VCaP (cell line): ENCODE data around the gene LRRC56.
A peak's percentile ranks its signal among the peaks of the same experiment; 100 is the strongest.
"Not testable (repeated sequence)": the region's sequence is repeated elsewhere in the genome, so short reads cannot be mapped to it uniquely, and the experiment has no call there.

ENCODE experiments used
- H3K27ac ChIP-seq: fragments of 450-650 bp; 2 replicates; pipeline ENCODE4 v1.5.1; 2017
- CTCF ChIP-seq: fragments of 450-650 bp; conservative IDR thresholded peaks from 2 replicates; pipeline ENCODE4 v1.5.1; 2017; ENCODE audit warnings: mild to moderate bottlenecking, moderate library complexity

LRRC56 gene

GRCh38 chr11:507727-508515, 29.4 kb upstream of the LRRC56 start:
- H3K27ac ChIP-seq, result peak overlapping the region; percentile 99
- no peak for TF ChIP-seq CTCF

GRCh38 chr11:508956-509355, 28.4 kb upstream of the LRRC56 start:
- H3K27ac ChIP-seq, result no peak overlapping the region

DNA sequence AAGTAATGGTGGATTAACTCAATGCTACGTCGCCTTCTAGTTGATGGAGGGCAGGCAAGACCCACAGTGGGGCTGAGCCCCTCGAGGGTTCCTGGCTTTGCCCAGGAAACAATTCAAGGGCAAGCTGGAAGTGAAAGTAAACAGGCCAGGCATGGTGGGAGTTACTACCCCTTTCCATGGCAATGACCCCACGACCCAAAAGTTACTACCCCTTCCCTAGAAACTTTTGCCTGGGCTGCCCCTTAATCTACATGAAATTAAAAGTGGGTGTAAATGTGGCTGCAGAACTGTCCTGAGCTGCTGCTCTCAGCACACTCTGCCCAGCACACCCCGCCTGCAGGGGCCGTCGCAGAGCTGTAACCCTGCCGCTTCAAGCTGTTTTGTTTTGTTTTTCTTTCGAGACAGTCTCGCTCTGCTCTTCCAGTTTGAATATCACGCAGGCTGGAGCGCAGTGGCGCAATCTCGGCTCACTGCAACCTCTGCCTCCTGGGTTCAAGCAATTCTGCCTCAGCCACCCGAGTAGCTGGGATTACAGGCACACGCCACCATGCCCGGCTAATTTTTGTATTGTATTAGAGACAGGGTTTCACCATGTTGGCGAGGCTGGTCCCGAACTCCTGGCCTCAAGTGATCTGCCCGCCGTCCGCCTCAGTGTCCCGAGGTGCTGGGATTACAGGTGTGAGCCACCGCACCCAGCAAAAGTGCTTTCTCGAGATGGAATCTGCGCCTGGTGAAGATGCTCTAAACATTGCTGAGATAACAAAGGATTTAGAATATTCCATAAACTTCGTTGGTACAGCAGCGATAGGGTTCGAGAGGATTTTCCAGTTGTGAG, 24.3 kb upstream of the LRRC56 start:
- no peak overlapping the region for H3K27ac ChIP-seq
- TF ChIP-seq CTCF, result no peak

More at GRCh38 chr11:508956-509355, 28.4 kb upstream of the LRRC56 start:
- TF ChIP-seq CTCF, result no peak

- TF ChIP-seq CTCF, result no peak
- H3K27ac ChIP-seq, result no peak overlapping the region
These were observed 22.7 kb upstream of the LRRC56 start for GRCh38 chr11:514606-515005.

DNA sequence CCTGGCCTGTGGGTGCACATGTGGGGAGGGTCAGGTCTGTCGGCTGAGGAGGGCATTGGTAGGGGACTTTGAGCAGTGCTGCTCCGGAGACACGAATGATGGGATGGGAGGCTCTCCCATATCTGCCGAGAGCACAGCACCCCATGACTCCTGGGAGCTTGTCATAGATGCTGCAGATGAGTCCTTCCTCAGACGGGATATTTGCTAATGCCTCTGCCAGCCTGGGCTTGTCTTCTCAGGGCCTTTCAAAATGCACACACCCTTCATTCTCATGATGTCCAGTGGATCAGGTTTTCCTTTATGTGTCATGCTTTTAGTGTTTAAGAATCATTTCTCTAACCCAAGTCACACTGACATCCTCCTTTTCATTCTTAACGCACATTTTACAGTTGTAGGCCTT, 22.2 kb upstream of the LRRC56 start:
- TF ChIP-seq CTCF, result no peak
- no peak overlapping the region for H3K27ac ChIP-seq

GRCh38 chr11:516400-516799, 20.9 kb upstream of the LRRC56 start:
- no peak for TF ChIP-seq CTCF
- H3K27ac ChIP-seq, result no peak overlapping the region

- H3K27ac ChIP-seq, result not testable (repeated sequence)
These were observed 20.2 kb upstream of the LRRC56 start for GRCh38 chr11:516918-517685.
